ENCODE data around the gene NUMBL. TPM values are rescaled to one million over a fixed set of nuclear protein-coding genes. Genes with fewer than 3 reads are reported as not detected.
A peak's percentile ranks its signal among the peaks of the same experiment; 100 is the strongest.

Gene NUMBL
- total and polyA plus RNA-seq, 2 of the 8 experiments (the other 6 are each of a cell fraction or from before 2014, with no cell fraction given), result 13.5 to 24.8 TPM

- H2BK15ac ChIP-seq (ENCODE audit: low read length), result no peak overlapping the region
- no peak for DNase-seq (ENCODE audit: low read depth in 1 of 2, low spot score in 2 of 2)
- no peak overlapping the region for H2BK12ac ChIP-seq (ENCODE audit: low read depth, low read length)
- H3K9ac ChIP-seq (replicated peaks in 1 of 4; ENCODE audit: extremely low read depth in 1 of 4, low read depth in 3 of 4, low read length in 3 of 4), result no peak overlapping the region
- TF ChIP-seq JUN (IDR thresholded peaks at IDR 0.05; ENCODE audit: low read depth, low read length), result no peak
- TF ChIP-seq E2F6 (IDR thresholded peaks at IDR 0.05), result 0 out of 2 replicates have a peak, but pooled peaks have one; percentile 44
- H3K14ac ChIP-seq (ENCODE audit: insufficient read length), result no peak overlapping the region
- H3K36me3 ChIP-seq (ENCODE audit: control insufficient read depth in 2 of 4, insufficient read depth in 4 of 4, low read length in 3 of 4), result peaks cover 0 to 15% (median 8%) of the 10 kb centered on the region in 4 experiments; a peak in 5 of 8 replicates
- H3K56ac ChIP-seq (replicated peaks; ENCODE audit: insufficient read length, low read depth, low read length), result no peak overlapping the region
- H3K27ac ChIP-seq (ENCODE audit: low read depth, low read length), result no peak overlapping the region
- 84% methylated on average over 16 of the region's 16 CpGs; no CpG with 5 or more reads in 1 of the 2 experiments for WGBS, 2 experiments (ENCODE audit: extremely low coverage in 1 of 2, insufficient coverage in 1 of 2, insufficient read length in 1 of 2, insufficient replicate concordance in 2 of 2, low coverage in 1 of 2, low lambda C conversion rate in 2 of 2, missing lambda C conversion rate in 1 of 2)
- no peak for FAIRE-seq
- no peaks in the 10 kb centered on the region for H3K23me2 ChIP-seq (ENCODE audit: low read depth, low read length)
- no peak overlapping the region for H4K5ac ChIP-seq (ENCODE audit: insufficient read length, low read depth, low read length)
- H3K4me2 ChIP-seq (ENCODE audit: insufficient read depth in 1 of 2, low read depth in 2 of 2, low read length in 2 of 2), result no peak overlapping the region
- H4K8ac ChIP-seq (ENCODE audit: extremely low read depth, insufficient read depth, low read length), result no peak overlapping the region
- no peaks in the 10 kb centered on the region for H3K79me1 ChIP-seq (ENCODE audit: low read depth, low read length)
- H4K20me1 ChIP-seq (replicated peaks in 1 of 2; ENCODE audit: control insufficient read depth in 1 of 2, insufficient read depth in 2 of 2, low read length in 2 of 2), result peaks cover 2% of the 10 kb centered on the region in 2 experiments
- H3K79me2 ChIP-seq (ENCODE audit: control insufficient read depth in 1 of 2, insufficient read depth in 2 of 2, low read length in 2 of 2), result no peaks in the 10 kb centered on the region
- H2BK120ac ChIP-seq (replicated peaks; ENCODE audit: low read depth, low read length), result no peak overlapping the region
- H3K9me3 ChIP-seq (ENCODE audit: insufficient read depth in 2 of 2, low read depth in 1 of 2, low read length in 1 of 2), result no peaks in the 10 kb centered on the region
- H2BK20ac ChIP-seq (ENCODE audit: low read length), result no peak overlapping the region
- no peak overlapping the region for H2BK5ac ChIP-seq (ENCODE audit: low read depth, low read length)
- H2AK5ac ChIP-seq (ENCODE audit: low read depth, low read length), result no peak overlapping the region
- no peak overlapping the region for H3K18ac ChIP-seq (ENCODE audit: extremely low read depth, low read length)
- H3K27me3 ChIP-seq (replicated peaks in 1 of 4; ENCODE audit: control insufficient read depth in 3 of 4, extremely low read depth in 1 of 4, insufficient read depth in 3 of 4, low read length in 3 of 4), result peaks cover 0 to 13% (median 8%) of the 10 kb centered on the region in 4 experiments; a peak in 3 of 7 replicates
- CTCF ChIA-PET (ENCODE audit: partially characterized antibody), result interaction anchor here (1.1 kb wide), 1 partner anchor 28 kb away, joined by 6 read pairs; no protein-coding TSS in a partner anchor
- POLR2A ChIA-PET (ENCODE audit: partially characterized antibody), result interaction anchor here (0.6 to 1.8 kb wide), 5 partner anchors 13 to 1386 kb away, joined by 3 to 7 read pairs (median 3); no protein-coding TSS in a partner anchor
- peaks cover 0 to 9% (median 4%) of the 10 kb centered on the region in 4 experiments; a peak in 5 of 7 replicates for H3K4me1 ChIP-seq (replicated peaks in 1 of 4; ENCODE audit: control insufficient read depth in 3 of 4, insufficient read depth in 4 of 4, low read length in 3 of 4)
- H4K91ac ChIP-seq (replicated peaks; ENCODE audit: insufficient read length, low read length), result no peak overlapping the region
- no peak overlapping the region for H3K23ac ChIP-seq (ENCODE audit: insufficient read length)
- no peak overlapping the region for H3K4me3 ChIP-seq (ENCODE audit: extremely low read depth in 1 of 4, insufficient read depth in 2 of 4, low read depth in 3 of 4, low read length in 4 of 4)
- H2AFZ ChIP-seq (ENCODE audit: low read length), result no peak overlapping the region
- H3K4ac ChIP-seq (replicated peaks; ENCODE audit: insufficient read length, low read depth, low read length), result no peak overlapping the region
These were observed 59.8 kb downstream of the NUMBL start for GRCh38 chr19:40630571-40631160.
